Adrenal gland (tissue), 12 donors: ENCODE results near the gene CCDC51. TPM values are rescaled to one million over a fixed set of nuclear protein-coding genes. Genes with fewer than 3 reads are reported as not detected.

Experiments
- DNase-seq, 7 donors: peaks; one replicate each; pipeline ENCODE4 v3.0.0-alpha.2; 2019 to 2020
- H3K27ac ChIP-seq, 5 donors: fragments of 200-600 bp; sonication (generic) in 4 of 5; 1 replicate in 3 of 5; 2 replicates in 2 of 5; pipeline versions ENCODE4 v1.5.1 to v1.8.0; 2016 to 2020; ENCODE audit warnings: mild to moderate bottlenecking in 1 of 5
- H3K27me3 ChIP-seq: fragments of 200-600 bp; 2 replicates; pipeline ENCODE4 v1.8.0; 2021
- H3K36me3 ChIP-seq, 2 donors: fragments of 200-600 bp; replicated peaks in 1 of 2; 1 replicate in 1 of 2; 2 replicates in 1 of 2; pipeline versions ENCODE4 v1.5.1 to v1.8.0; 2018 to 2022
- H3K4me1 ChIP-seq, 2 donors: fragments of 200-600 bp; replicated peaks in 1 of 2; 1 replicate in 1 of 2; 2 replicates in 1 of 2; pipeline versions ENCODE4 v1.5.1 to v1.8.0; 2018 to 2021
- H3K4me3 ChIP-seq, 4 donors: fragments of 200-600 bp; sonication (generic) in 3 of 4; one replicate each; pipeline ENCODE4 v1.5.1; 2016 to 2018
- H3K9me3 ChIP-seq, 3 donors: fragments of 200-600 bp; sonication (generic) in 1 of 3; replicated peaks in 1 of 3; 1 replicate in 2 of 3; 2 replicates in 1 of 3; pipeline versions ENCODE4 v1.5.1 to v1.8.0; 2016 to 2021
- CTCF ChIP-seq, 6 experiments: fragments of 450-650 bp in 4 of 6; fragments of 200-600 bp in 2 of 6; sonication (generic) in 1 of 6; IDR thresholded peaks; 1 replicate in 5 of 6; 2 replicates in 1 of 6; pipeline versions ENCODE4 v1.5.1 to v1.8.0; 2016 to 2021; ENCODE audit warnings: antibody characterized with exemption in 6 of 6, mild to moderate bottlenecking in 2 of 6, moderate library complexity in 1 of 6
- POLR2A ChIP-seq, 2 donors: fragments of 450-650 bp; IDR thresholded peaks; one replicate each; pipeline ENCODE4 v1.6.1; 2017; ENCODE audit warnings: antibody characterized with exemption in 2 of 2, mild to moderate bottlenecking in 2 of 2, moderate library complexity in 1 of 2
- WGBS, 4 donors: extraction: QIAGEN DNeasy Blood & Tissue Kit in 2 of 4; methylation state at CpG; one replicate each; pipeline versions ENCODE4 v1.1.5 to v1.1.7; 2013 to 2017; 5-methylcytosine and 5-hydroxymethylcytosine counted together
- intact Hi-C, 2 donors: fragments of 100-400 bp; cut with DNase I; formaldehyde crosslinking; loops; one replicate each; pipeline versions ENCODE4 v1.14.1 to v1.15.0; 2022 to 2023
- polyA plus RNA-seq, 3 donors: library from polyadenylated mRNA; stranded (reverse); fragments of 200-250 nt in 2 of 3; fragments of 350-450 nt in 1 of 3; fragmentation: Illumina TruSeq in 1 of 3; extraction: RNeasy Lipid Tissue Mini Kit (QIAGEN cat#74804) in 1 of 3; gene quantifications; one replicate each; pipeline ENCODE4 v1.2.3, GENCODE V29; 2013 to 2014
- total RNA-seq, 9 donors: library from RNA; depleted of rRNA in 4 of 9; stranded (reverse); fragments of >200 nt in 4 of 9; fragments of 120-200 nt in 1 of 9; fragmentation: NEBNext Ultra II Directional in 1 of 9; extraction: Animal tissue kit (Norgen Biotek cat#: 25700) in 1 of 9; gene quantifications; one replicate each; pipeline versions ENCODE4 v1.1.0 to v1.2.4, GENCODE V29; 2013 to 2023
- donor health status: healthy with polysubstance abuse.
- donor health status: Bipolar disorder and iron deficiency.
- donor health status: DM: yes; HTN: yes; CAD: no.
- donor health status: DM: no; HTN: no; CAD: no.
- donor health status: DM: no; HTN: no; CAD: no.
- donor health status: DM: yes; HTN: yes; CAD: no.

CCDC51 gene
- total and polyA plus RNA-seq, 12 donors, result 7.3 to 30.4 (median 19.5) TPM

DNA sequence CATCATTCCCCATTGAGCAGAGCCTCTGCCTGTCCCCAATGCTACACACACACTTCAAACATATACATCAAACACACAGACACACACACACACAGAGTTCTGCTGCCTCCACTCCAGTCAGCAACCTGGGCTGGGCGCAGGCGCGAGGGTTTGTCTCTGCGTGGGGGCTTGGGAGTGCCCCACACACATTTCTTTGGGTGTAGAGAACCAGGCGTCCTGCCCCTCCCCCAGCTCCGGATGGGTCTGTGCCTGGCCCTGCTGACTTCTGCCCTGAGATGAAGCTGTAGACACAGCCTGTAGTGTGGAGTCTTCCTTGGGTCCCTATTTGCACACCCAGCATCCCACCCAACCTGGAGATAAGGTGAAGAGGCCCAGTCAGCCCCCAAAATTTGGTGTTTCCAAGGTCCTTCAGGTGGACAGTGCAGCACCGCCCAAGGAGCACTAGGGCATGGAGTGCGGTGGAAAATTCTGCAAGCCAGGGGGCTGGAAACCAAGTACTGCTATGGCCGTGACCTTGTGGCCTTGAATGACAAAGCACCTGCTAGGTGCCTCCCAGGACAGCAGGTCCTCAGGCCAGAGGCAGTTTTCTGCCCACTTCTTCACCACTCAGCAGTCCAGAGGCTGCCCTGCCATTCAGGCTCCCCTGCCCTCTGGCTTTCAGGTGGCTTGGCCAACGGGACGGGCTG is 41.1 kb downstream of the CCDC51 start:
- H3K4me3 ChIP-seq, result no peak overlapping the region
- H3K27ac ChIP-seq, result no peak overlapping the region
- intact Hi-C loops, result loop anchor here in 1 of 2 donors (5.0 kb wide), 1 partner anchor 38 kb away; no protein-coding TSS in a partner anchor
- DNase-seq, result peak in 3 of 7 donors; percentile 13 to 43 (median 17)
- H3K36me3 ChIP-seq, result no peaks in the 10 kb centered on the region
- TF ChIP-seq POLR2A (IDR thresholded peaks at IDR 0.05), result no peak
- no peak for TF ChIP-seq CTCF (IDR thresholded peaks at IDR 0.05)
- WGBS, 4 donors, result 37 to 68% (median 59%) methylated on average over 4 to 11 of the region's 11 CpGs
- no peaks in the 10 kb centered on the region for H3K27me3 ChIP-seq
- H3K4me1 ChIP-seq, result peaks cover 0 to 5% of the 10 kb centered on the region in 2 donors
- no peaks in the 10 kb centered on the region for H3K9me3 ChIP-seq

DNA sequence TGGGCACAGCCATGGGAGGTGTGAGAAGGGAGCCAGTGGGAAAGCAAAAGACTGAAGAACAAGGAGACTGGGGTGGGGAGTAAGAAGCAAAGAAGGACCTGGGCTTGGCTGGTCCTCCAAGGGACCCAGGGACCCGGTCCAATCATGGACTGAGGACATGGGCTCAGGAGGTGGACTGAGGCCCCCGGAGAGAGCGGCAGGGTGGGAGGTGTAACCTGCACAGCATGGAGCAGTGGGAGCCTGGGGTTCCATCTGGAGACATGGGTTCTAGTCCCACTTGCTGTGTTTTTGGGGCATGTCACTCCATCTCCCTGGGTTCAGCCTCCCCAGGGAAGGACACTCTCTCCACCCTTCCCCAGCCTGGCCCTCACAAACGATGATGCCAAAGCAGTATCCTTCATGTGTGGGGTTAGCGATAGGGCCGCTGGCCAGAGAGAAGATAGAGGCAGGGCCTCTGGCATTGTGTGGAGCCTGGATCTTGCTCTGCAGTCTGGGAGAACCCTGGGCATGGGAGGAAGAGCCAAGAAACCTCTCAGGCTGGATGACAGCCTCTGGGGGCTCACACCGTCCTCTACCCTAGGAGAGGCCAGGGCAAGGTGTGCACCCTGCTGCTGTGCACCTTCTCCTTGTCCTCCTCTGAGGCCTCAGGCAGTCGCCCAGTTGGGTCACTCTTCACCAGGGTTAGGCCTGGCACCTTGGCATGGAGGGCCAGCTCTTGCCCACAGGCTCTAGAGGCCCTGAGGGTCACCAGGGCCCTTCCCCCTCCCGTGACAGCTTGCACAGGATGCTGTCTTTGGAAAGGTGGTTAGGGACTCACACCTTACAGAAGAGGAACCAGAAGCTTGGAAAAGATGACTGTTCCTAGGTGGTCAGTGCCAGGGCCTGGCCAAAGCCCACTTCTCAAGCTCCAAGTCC is 41.9 kb downstream of the CCDC51 start:
- 72 to 87% (median 78%) methylated on average over 5 to 9 of the region's 9 CpGs for WGBS, 4 donors
- TF ChIP-seq POLR2A (IDR thresholded peaks at IDR 0.05) (no peak), CTCF (IDR thresholded peaks at IDR 0.05) (no peak)
- H3K4me1 ChIP-seq, result peaks cover 0 to 5% of the 10 kb centered on the region in 2 donors
- DNase-seq, result peak in 1 of 7 donors; percentile 41
- no peaks in the 10 kb centered on the region for H3K36me3 ChIP-seq
- H3K27me3 ChIP-seq, result no peaks in the 10 kb centered on the region
- H3K4me3 ChIP-seq, result no peak overlapping the region
- intact Hi-C loops, result loop anchor here in 1 of 2 donors (5.0 kb wide), 1 partner anchor 39 kb away; no protein-coding TSS in a partner anchor
- no peak overlapping the region for H3K27ac ChIP-seq
- no peaks in the 10 kb centered on the region for H3K9me3 ChIP-seq

- Histone ChIP-seq H3K36me3 (no peaks in the 10 kb centered on the region), H3K27ac (no peak overlapping the region), H3K4me1 (no peaks in the 10 kb centered on the region), H3K9me3 (no peaks in the 10 kb centered on the region), H3K27me3 (no peaks in the 10 kb centered on the region), H3K4me3 (no peak overlapping the region)
- TF ChIP-seq POLR2A (IDR thresholded peaks at IDR 0.05), result no peak
- no peak for DNase-seq
- intact Hi-C loops, result loop anchor here in 1 of 2 donors (5.0 kb wide), 1 partner anchor 42 kb away; no protein-coding TSS in a partner anchor
- 63 to 73% (median 68%) methylated on average over 3 of the region's 3 CpGs for WGBS, 4 donors
Observed at GRCh38 chr3:48395714-48396113, 44.2 kb downstream of the CCDC51 start.

DNA sequence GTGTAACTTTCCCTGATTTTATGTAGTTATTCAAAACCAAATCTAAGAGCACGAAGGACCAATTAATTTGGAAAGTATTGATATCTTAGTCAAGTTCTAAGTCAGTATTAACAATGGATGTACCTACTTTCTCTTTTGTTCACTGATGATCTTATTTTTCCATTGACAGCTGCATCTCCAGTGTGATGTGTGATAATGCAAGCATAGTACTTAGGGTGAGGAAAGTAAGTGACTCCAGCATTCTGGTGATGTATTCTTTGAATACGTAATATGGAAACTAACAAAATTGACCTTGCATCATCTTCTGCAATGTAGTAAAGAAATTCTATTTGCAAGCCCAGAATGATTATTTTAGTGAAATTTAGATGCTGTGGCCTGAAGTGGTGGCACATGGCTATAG is 45.5 kb downstream of the CCDC51 start:
- Histone ChIP-seq H3K27ac (no peak overlapping the region), H3K9me3 (no peaks in the 10 kb centered on the region), H3K27me3 (no peaks in the 10 kb centered on the region), H3K36me3 (no peaks in the 10 kb centered on the region), H3K4me3 (no peak overlapping the region), H3K4me1 (no peaks in the 10 kb centered on the region)
- intact Hi-C loops, result no loop called here
- no peak for DNase-seq
- 80 to 88% (median 84%) methylated on average over 2 of the region's 2 CpGs for WGBS, 4 donors
- TF ChIP-seq CTCF (IDR thresholded peaks at IDR 0.05), result no peak
- no peak for TF ChIP-seq POLR2A (IDR thresholded peaks at IDR 0.05)
